GM10266 (cell line): ENCODE data around the gene CKAP5.

Experiments
- DNase-seq: peaks from one replicate; pipeline ENCODE4 v3.0.0; 2012; ENCODE audit errors: extremely low spot score
- CTCF ChIP-seq: IDR thresholded peaks from 2 replicates; pipeline ENCODE4 v1.5.1; 2012; ENCODE audit warnings: mild to moderate bottlenecking, low read depth; ENCODE audit not compliant: control insufficient read depth, insufficient read depth; ENCODE audit errors: missing control alignments

CKAP5 gene

DNA sequence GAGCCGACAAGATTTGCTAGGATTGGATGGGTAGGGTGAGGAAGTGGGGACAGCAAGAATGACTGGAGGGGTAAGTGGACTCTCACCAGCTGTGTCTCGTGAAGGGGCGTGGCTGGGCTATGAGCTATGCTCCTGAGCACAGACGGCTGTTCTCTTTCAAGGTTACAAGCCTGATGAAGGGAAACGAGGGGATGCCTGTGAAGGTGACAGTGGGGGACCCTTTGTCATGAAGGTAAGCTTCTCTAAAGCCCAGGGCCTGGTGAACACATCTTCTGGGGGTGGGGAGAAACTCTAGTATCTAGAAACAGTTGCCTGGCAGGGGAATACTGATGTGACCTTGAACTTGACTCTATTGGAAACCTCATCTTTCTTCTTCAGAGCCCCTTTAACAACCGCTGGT is 107.2 kb downstream of the CKAP5 start:
- no peak for DNase-seq
- no peak for TF ChIP-seq CTCF

- no peak for DNase-seq
- TF ChIP-seq CTCF, result no peak
These were observed 108.4 kb downstream of the CKAP5 start for GRCh38 chr11:46737699-46738098.

DNA sequence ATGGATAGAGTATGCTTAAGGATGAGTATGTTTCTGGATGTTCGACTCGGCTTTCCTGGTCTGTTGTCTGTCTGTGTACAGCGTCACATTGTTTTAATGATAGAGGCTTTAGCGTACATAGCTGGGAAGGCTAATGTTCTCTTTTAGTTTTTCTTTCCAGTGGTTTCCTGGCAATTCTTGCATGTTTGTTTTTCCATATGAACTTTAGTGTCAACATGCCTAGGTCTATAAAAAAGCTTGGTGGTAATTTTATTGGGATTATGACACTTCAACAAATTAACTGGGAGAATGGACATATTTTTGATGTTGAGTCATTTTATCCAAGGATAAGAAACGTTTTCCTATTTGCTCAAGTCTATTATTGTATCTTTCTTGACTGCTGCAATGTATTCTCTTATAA is 109.5 kb downstream of the CKAP5 start:
- TF ChIP-seq CTCF, result no peak
- DNase-seq, result no peak

- DNase-seq, result no peak
- TF ChIP-seq CTCF, result no peak
These were observed 109.9 kb downstream of the CKAP5 start for GRCh38 chr11:46736146-46736545.

- no peak for DNase-seq
- TF ChIP-seq CTCF, result no peak
These were observed 112.8 kb downstream of the CKAP5 start for GRCh38 chr11:46733234-46733633.

DNA sequence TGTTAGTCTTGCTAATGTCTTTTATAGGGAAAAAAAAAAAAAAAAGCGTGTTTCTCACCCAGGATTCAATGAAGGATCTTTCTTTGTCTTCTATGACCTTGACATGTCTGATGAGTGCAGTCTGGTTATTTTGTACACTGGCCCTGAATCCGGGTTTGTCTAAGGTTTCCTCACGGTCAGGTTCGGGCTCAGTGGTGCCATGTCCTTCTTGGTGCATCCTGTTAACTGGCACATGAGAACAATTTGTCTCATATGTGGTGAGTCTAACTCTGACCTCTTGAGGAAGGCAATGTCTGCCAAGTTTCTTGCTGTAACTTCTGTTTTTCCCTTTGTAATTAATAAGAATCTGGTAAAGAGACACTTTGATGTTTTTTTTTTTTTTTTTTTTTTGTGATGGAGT is 114.5 kb downstream of the CKAP5 start:
- DNase-seq, result no peak
- no peak for TF ChIP-seq CTCF

DNA sequence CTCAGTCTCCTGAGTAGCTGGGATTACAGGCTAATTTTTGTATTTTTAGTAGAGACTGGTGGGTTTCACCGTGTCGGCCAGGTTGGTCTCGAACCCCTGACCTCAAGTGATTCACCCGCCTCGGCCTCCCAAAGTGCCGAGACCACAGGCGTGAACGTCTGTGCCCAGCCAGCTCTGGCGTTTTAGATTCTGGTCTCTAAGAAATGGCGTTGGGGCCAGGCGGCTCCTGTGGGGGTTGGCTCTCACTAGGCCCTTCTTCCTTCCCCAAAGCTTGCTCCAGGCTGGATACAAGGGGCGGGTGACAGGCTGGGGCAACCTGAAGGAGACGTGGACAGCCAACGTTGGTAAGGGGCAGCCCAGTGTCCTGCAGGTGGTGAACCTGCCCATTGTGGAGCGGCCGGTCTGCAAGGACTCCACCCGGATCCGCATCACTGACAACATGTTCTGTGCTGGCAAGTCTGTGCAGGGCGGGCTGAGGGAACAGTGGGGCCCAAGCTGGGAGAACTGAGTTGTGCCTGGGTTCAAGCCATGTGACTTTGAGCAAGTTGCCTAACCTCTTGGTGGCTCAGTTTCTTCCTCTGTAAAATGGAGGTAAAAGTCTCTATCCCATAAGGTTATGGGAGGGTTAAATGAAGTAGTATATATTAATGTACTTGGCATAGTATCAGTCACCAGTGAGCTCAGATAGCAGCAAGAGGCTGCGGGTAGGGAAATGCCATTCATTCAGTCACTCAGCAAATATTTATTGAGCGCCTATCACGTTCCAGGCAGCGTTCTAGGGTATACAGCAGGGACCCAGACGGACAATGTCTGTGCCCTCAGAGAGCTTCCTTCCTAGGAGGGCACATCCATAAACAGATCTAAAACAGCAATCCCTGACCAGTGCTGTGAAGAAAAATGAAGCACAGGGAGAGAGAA is 116.7 kb downstream of the CKAP5 start:
- no peak for DNase-seq
- TF ChIP-seq CTCF, result no peak
